Measurements from ENCODE around the gene CCL21.

DNA sequence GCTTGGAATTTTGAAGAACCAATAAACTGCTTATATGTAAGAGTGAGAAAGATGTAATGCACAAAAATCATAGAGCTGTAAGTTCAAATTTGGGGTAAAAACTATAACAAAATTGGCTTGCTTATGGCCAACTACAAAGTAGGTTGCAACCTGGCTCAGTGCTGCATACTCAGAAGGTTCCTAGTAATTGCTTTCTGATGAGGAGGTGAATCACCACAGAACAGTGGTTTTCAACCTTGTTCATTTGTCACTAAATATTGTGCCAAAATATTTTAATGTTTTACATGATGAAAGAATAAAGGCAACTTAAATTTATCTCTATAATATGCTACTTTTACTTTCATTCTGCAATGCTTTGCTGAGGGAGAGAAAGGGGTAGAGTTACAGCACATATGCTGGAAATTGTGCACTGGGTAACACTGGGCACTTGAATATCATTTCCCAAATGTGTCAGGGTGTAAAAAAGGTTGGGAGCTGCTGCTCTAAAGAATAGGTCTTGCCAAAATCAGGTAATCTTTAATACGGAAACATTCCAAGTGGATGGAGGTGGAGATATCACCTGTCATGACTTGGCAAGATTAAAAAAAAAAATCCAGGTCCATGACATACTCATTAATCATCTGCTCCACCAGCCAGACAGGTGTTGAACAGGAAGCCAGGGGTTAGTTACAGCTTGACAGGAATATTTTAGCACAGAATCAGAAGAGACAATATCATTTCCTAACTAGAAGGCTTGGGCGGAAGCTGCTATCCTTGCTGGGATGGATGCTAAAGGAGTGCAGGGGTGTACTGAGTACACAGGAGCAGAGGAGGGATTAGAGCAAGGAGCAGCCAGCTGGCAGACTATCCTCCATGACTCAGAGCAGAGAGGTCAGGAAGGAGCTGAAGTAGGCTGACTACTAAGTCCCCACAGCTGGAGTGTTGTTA, 34.6 kb upstream of the CCL21 start:
- TF ChIP-seq EGR1 (IDR thresholded peaks at IDR 0.05) (no peak), YY1 (IDR thresholded peaks at IDR 0.05; ENCODE audit: low read depth) (no peak), CEBPB (IDR thresholded peaks at IDR 0.05) (no peak), EP300 (IDR thresholded peaks at IDR 0.05; ENCODE audit: borderline replicate concordance) (no peak), RAD21 (IDR thresholded peaks at IDR 0.05; ENCODE audit: low read depth) (no peak), NFIC (IDR thresholded peaks at IDR 0.05) (no peak), TAF1 (IDR thresholded peaks at IDR 0.05; ENCODE audit: low read depth) (no peak), TCF12 (IDR thresholded peaks at IDR 0.05; ENCODE audit: low read depth) (no peak), ZBTB7A (IDR thresholded peaks at IDR 0.05; ENCODE audit: low read depth) (no peak)
- TF ChIP-seq, protein P1, sequence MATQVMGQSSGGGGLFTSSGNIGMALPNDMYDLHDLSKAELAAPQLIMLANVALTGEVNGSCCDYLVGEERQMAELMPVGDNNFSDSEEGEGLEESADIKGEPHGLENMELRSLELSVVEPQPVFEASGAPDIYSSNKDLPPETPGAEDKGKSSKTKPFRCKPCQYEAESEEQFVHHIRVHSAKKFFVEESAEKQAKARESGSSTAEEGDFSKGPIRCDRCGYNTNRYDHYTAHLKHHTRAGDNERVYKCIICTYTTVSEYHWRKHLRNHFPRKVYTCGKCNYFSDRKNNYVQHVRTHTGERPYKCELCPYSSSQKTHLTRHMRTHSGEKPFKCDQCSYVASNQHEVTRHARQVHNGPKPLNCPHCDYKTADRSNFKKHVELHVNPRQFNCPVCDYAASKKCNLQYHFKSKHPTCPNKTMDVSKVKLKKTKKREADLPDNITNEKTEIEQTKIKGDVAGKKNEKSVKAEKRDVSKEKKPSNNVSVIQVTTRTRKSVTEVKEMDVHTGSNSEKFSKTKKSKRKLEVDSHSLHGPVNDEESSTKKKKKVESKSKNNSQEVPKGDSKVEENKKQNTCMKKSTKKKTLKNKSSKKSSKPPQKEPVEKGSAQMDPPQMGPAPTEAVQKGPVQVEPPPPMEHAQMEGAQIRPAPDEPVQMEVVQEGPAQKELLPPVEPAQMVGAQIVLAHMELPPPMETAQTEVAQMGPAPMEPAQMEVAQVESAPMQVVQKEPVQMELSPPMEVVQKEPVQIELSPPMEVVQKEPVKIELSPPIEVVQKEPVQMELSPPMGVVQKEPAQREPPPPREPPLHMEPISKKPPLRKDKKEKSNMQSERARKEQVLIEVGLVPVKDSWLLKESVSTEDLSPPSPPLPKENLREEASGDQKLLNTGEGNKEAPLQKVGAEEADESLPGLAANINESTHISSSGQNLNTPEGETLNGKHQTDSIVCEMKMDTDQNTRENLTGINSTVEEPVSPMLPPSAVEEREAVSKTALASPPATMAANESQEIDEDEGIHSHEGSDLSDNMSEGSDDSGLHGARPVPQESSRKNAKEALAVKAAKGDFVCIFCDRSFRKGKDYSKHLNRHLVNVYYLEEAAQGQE (IDR thresholded peaks at IDR 0.05; ENCODE audit: low read depth) = no peak
- TF ChIP-seq, protein P2, sequence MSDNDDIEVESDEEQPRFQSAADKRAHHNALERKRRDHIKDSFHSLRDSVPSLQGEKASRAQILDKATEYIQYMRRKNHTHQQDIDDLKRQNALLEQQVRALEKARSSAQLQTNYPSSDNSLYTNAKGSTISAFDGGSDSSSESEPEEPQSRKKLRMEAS (IDR thresholded peaks at IDR 0.05) = no peak
